Measurements from ENCODE around the gene REM2.

Gene REM2

GRCh38 chr14:22872833-22873520 lies 10.0 kb upstream of the REM2 start:
- DNase-seq (ENCODE audit: low read depth in 2 of 2) = no peak

DNA sequence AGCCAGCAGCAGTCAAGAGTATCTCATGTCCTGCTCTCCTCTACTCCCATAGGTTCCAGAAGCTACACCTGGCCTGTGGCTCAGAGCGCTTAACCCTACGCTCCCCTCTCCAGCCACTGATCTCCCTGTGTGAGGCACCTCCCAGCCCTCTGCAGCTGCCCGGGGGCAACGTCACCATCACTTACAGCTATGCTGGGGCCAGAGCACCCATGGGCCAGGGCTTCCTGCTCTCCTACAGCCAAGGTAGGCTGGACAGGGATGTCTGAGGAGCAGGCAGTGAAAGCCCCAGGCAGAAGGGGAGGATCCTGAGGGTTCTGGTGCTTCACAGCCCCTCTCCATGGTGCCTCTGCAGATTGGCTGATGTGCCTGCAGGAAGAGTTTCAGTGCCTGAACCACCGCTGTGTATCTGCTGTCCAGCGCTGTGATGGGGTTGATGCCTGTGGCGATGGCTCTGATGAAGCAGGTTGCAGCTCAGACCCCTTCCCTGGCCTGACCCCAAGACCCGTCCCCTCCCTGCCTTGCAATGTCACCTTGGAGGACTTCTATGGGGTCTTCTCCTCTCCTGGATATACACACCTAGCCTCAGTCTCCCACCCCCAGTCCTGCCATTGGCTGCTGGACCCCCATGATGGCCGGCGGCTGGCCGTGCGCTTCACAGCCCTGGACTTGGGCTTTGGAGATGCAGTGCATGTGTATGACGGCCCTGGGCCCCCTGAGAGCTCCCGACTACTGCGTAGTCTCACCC lies 7.8 kb upstream of the REM2 start:
- no peak for DNase-seq (ENCODE audit: low read depth in 2 of 2)

GRCh38 chr14:22875748-22876319 lies 7.2 kb upstream of the REM2 start:
- DNase-seq (ENCODE audit: low read depth in 2 of 2) = no peak

GRCh38 chr14:22877000-22877501 lies 6.0 kb upstream of the REM2 start:
- no peak for DNase-seq (ENCODE audit: low read depth in 2 of 2)

DNA sequence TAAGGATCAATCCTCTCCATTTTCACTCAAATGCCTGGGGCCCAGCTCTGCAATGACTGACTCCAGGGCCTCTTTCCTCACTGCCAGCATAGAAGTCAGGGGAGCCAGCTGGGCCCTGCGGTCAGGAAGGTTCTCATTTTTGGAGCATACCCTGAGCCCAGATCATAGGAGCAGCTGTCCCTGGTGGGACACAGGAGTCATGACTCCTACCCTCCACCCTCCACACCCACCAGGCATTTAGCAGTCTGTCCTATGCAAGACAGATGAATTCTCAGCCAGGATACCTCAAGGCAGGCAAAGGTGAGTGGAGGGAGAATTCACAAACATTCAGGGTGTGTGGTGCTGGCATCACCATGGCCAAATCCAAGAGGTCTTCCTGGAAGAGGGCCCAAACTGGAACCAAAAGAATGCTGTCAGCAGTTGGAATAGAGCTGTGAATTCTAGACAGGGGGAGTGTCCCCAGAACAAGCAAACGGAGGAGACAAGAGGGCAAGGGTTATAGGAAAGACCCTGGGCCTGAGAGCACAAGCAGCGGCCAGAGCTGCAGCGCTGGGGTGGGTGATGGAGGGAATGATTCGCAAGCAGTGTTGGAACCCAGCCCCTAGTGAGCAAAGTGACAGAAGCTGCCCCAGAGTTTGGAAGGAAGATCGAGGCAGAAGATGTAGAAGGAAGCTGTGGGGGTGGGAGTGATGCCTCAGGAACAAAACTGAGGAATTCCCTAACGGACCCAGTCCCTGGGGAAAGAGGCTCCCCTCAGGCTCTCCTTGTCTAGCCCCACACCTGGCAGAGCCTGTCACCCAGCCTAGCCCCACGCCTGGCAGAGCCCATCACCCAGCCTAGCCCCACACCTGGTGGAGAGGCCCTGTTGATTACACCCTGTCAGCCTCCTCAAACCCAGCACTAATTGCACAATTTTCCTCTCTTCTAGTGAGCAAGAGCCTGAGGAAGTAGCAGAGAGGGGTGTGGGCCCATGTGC lies 4.5 kb upstream of the REM2 start:
- no peak for DNase-seq (ENCODE audit: low read depth in 2 of 2)

DNA sequence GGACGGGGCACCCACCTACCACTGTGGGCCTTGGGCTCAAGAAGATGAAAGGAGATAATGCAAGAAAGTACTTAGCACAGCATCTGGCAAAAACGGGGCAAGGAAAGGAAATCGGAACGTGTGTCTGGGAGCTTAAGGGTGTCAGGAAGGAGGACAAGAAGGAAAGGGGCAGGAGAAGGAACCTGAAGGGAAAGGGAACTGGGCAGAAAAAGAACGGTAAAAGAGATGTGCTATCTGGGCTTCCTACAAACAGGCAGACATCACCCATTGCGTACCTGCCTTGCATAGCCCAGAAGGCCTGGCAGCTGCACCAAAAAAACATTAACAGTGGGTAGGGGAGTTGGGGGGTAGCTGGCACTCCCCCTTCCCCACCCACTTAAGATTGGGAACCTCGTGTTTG lies 958 bp upstream of the REM2 start:
- no peak for DNase-seq (ENCODE audit: low read depth in 2 of 2)

GRCh38 chr14:22882529-22883172 lies 371 bp upstream of the REM2 start:
- DNase-seq (ENCODE audit: low read depth in 2 of 2) = no peak

DNA sequence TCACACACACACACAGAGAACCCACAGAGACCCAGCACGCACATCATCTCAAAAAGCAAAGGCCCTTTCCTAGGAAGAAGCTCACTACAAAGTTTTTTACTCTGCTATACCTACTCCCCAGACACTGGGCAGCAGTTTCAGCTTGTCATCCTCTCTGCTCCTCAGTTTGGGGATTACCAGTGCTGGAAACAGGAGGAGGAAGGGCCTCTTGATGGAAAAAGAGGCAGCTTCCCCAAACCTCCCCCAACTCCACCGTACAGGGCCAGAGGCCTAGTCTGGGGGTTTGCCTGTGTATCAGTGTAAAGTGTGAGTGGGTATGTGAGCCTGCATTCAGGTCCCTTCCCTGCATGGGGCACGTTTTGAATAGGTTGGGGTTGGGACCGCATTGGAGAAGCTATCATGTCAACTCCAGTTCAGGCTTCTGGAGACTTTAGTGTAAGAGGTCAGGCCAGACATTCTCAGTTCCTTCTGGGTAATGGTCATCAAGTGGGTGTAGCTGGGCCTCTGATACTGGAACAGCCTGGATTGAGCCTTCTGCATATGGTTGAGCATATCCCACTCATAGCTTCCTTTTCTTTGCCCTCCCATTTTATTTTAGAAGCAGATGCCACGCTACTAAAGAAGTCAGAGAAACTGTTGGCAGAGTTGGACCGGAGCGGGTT lies 1.2 kb downstream of the REM2 start:
- no peak for DNase-seq (ENCODE audit: low read depth in 2 of 2)

DNA sequence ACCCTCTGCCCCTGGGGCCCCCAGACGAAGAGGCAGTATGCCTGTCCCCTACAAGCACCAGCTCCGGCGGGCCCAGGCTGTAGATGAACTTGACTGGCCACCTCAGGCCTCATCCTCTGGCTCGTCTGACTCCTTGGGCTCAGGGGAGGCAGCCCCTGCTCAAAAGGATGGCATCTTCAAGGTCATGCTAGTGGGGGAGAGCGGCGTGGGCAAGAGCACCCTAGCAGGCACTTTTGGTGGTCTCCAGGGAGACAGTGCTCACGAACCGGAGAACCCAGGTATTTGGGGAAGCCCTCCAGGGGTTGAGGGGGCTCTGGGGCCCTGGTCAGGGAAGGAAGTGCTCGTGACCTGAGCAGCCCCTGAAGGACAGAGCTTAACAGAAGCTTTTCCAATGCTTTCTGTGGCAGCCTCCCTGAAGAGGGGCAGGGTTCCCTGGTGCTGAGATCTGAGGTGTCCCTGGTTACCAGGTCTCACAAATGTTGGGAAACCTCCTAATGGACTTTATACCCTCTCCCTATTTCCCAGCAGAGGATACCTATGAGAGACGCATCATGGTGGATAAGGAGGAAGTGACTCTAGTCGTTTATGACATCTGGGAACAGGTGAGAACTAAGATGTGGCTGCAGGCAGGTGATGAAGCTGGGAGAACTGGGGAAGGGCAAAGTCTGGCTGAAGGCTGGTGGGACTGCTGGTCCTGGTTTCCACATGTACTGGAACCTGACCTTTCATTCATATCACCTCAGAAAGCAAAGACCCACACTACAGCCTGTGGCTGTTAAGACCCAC lies 1.9 kb downstream of the REM2 start:
- no peak for DNase-seq (ENCODE audit: low read depth in 2 of 2)

- no peak for DNase-seq (ENCODE audit: low read depth in 2 of 2)
Observed at GRCh38 chr14:22885975-22886374, 3.0 kb downstream of the REM2 start.

GRCh38 chr14:22886500-22887259 lies 3.7 kb downstream of the REM2 start:
- peak; percentile 46 to 56 for DNase-seq (ENCODE audit: low read depth in 2 of 2)

- no peak for DNase-seq (ENCODE audit: low read depth in 2 of 2)
Observed at GRCh38 chr14:22887260-22887989, 4.4 kb downstream of the REM2 start.

- no peak for DNase-seq (ENCODE audit: low read depth in 2 of 2)
Observed at GRCh38 chr14:22887990-22888378, 5.0 kb downstream of the REM2 start.

DNA sequence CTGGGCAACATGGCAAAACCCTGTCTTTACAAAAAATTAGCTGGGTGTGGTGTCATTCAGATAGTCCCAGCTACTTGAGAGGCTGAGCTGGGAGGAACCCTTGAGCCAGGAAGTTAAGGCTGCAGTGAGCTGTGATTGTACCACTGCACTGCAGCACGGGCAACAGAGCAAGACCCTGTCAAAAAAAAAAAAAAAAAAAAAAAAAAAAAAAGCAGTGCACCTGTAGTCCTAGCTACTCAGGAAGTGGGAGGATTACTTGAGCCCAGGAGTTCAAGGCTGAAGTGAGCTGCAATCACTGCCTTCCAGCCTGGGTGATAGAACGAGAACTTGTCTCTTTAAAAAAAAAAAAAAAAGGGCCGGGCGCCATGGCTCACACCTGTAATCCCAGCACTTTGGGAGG lies 5.6 kb downstream of the REM2 start:
- DNase-seq (ENCODE audit: low read depth in 2 of 2) = no peak

- DNase-seq (ENCODE audit: low read depth in 2 of 2) = no peak
Observed at GRCh38 chr14:22890416-22890815, 7.4 kb downstream of the REM2 start.

DNA sequence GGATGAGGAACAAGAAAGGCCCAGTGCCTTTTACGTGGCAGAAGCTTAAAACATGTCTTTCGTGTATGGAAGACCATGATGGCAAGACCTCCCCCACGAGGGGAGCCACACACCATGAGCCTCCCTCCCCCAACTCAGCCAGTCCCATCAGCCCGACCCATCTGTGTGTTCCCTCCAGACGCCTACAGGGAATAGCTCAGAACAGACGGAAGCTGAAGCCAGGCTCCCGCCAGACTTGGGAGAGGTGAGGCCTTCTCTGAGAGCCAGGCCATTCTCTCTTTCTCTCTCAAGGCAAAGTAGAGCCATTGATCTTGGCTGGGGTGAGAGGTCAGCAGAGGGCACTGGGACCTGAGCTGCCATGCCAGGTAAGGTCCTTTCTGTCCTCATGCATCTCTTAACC lies 9.5 kb downstream of the REM2 start:
- DNase-seq (ENCODE audit: low read depth in 2 of 2) = no peak

- no peak for DNase-seq (ENCODE audit: low read depth in 2 of 2)
Observed at GRCh38 chr14:22893706-22894105, 10.7 kb downstream of the REM2 start.

- DNase-seq (ENCODE audit: low read depth in 2 of 2) = no peak
Observed at GRCh38 chr14:22895402-22895801, 12.4 kb downstream of the REM2 start.

- no peak for DNase-seq (ENCODE audit: low read depth in 2 of 2)
Observed at GRCh38 chr14:22896356-22896755, 13.3 kb downstream of the REM2 start.

All from stimulated activated CD8-positive, alpha-beta memory T cell treated with anti-CD3 and anti-CD28 coated beads, Interleukin-7, amount 100 ng/mL, for 1 hour (primary cell).